Psoas muscle (tissue), 8 donors: Measurements from ENCODE around the gene ALDH1A1. TPM values are rescaled to one million over a fixed set of nuclear protein-coding genes. Genes with fewer than 3 reads are reported as not detected.

ENCODE experiments used
- ATAC-seq, 4 donors: fragments of 200-7000 bp; cut with Tn5 transposase; one replicate each; pipeline ENCODE4 v1.9.1; 2020; ENCODE audit warnings: moderate library complexity in 3 of 4, mild to moderate bottlenecking in 2 of 4
- DNase-seq, 2 donors: peaks; one replicate each; pipeline ENCODE4 v3.0.0-alpha.2; 2020
- H3K27ac ChIP-seq: fragments of 200-600 bp; one replicate; pipeline ENCODE4 v1.8.0; 2022
- H3K27me3 ChIP-seq, 3 donors: fragments of 200-600 bp in 1 of 3; one replicate each; pipeline versions ENCODE4 v1.6.1 to v1.8.0; 2013 to 2022; ENCODE audit warnings: low read length in 2 of 3, mild to moderate bottlenecking in 2 of 3, moderate library complexity in 1 of 3; ENCODE audit not compliant: insufficient read depth in 3 of 3
- H3K36me3 ChIP-seq, 2 donors: fragments of 200-600 bp in 1 of 2; one replicate each; pipeline versions ENCODE4 v1.6.1 to v1.8.0; 2013 to 2022; ENCODE audit warnings: low read depth in 1 of 2, mild to moderate bottlenecking in 1 of 2, moderate library complexity in 1 of 2; ENCODE audit not compliant: insufficient read depth in 1 of 2
- H3K4me1 ChIP-seq: fragments of 200-600 bp; one replicate; pipeline ENCODE4 v1.8.0; 2022
- H3K4me3 ChIP-seq: fragments of 200-600 bp; one replicate; pipeline ENCODE4 v1.8.0; 2022; ENCODE audit warnings: mild to moderate bottlenecking
- H3K9me3 ChIP-seq: fragments of 200-600 bp; one replicate; pipeline ENCODE4 v1.8.0; 2022
- WGBS, 3 donors: extraction: QIAGEN DNeasy Blood & Tissue Kit; methylation state at CpG; one replicate each; pipeline versions ENCODE4 v1.1.6 to v1.1.7; 2013; 5-methylcytosine and 5-hydroxymethylcytosine counted together
- intact Hi-C, 2 donors: fragments of 100-400 bp; cut with DNase I; formaldehyde crosslinking; loops; one replicate each; pipeline versions ENCODE4 v1.11.0 to v1.14.2; 2022
- polyA plus RNA-seq, 3 donors: library from polyadenylated mRNA; stranded (reverse); fragments of 200-250 nt; gene quantifications; one replicate each; pipeline ENCODE4 v1.2.3, GENCODE V29; 2013
- total RNA-seq, 4 donors: library from RNA; stranded (reverse); fragmentation: NEBNext Ultra II Directional in 2 of 4; extraction: Animal tissue kit (Norgen Biotek cat#: 25700) in 2 of 4; gene quantifications; one replicate each; pipeline versions ENCODE4 v1.2.1 to v1.2.4, GENCODE V29; 2021 to 2023
- TF ChIP-seq, protein P1 (sequence below): fragments of 200-600 bp; IDR thresholded peaks from one replicate; pipeline ENCODE4 v1.8.0; 2022; ENCODE audit warnings: antibody characterized with exemption
- donor health status: healthy with polysubstance abuse.
- donor health status: DM: no; HTN: no; CAD: no; lungs with moderate emphysema.
- donor health status: Bipolar disorder and iron deficiency.
- donor health status: healthy.
- donor health status: DM: yes; HTN: yes; CAD: no.
- donor health status: DM: no; HTN: no; CAD: no.
- donor health status: DM: no; HTN: no; CAD: no.
- donor health status: DM: yes; HTN: yes; CAD: no.

Gene ALDH1A1
- total and polyA plus RNA-seq, 7 donors: 7.0 to 57.0 (median 21.0) TPM

DNA sequence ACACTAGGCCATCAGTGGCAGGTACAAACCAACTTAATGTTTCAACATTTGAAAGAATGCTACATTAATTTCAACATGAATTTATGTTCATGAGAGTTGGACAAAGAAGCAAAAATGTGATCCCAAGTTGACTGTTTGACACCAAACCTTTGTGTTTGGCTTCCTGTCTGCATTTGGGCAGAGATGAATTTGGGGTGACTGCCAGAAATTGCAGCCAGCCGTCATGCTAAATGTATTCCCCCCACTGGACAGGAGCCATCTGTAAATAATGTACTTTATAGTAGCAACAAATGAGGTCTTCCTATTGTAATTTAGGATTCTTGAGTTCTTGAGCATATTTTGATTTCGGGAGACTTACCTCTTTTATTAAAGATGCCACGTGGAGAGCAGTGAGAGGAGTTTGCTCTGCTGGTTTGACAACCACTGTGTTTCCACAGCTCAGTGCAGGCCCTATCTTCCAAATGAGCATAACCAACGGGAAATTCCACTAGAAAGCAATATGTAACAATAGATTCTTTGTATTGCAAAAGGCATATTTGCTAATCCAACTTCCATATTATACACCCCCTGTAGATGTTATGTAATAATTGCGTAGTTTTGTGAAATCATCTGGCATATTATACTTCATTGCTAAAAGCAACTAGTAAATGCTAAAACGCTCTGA is 27.6 kb downstream of the ALDH1A1 start:
- TF ChIP-seq, protein P1, sequence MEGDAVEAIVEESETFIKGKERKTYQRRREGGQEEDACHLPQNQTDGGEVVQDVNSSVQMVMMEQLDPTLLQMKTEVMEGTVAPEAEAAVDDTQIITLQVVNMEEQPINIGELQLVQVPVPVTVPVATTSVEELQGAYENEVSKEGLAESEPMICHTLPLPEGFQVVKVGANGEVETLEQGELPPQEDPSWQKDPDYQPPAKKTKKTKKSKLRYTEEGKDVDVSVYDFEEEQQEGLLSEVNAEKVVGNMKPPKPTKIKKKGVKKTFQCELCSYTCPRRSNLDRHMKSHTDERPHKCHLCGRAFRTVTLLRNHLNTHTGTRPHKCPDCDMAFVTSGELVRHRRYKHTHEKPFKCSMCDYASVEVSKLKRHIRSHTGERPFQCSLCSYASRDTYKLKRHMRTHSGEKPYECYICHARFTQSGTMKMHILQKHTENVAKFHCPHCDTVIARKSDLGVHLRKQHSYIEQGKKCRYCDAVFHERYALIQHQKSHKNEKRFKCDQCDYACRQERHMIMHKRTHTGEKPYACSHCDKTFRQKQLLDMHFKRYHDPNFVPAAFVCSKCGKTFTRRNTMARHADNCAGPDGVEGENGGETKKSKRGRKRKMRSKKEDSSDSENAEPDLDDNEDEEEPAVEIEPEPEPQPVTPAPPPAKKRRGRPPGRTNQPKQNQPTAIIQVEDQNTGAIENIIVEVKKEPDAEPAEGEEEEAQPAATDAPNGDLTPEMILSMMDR: no peak
- H3K9me3 ChIP-seq: no peaks in the 10 kb centered on the region
- DNase-seq (no peak), ATAC-seq (no peak)
- H3K4me1 ChIP-seq: no peaks in the 10 kb centered on the region
- H3K4me3 ChIP-seq: no peak overlapping the region
- intact Hi-C loops: loop anchor here in 1 of 2 donors (5.0 kb wide), 1 partner anchor 33 kb away; no protein-coding TSS in a partner anchor
- H3K27ac ChIP-seq: no peak overlapping the region
- H3K36me3 ChIP-seq: peaks cover 0 to 65% of the 10 kb centered on the region in 2 donors
- no peaks in the 10 kb centered on the region for H3K27me3 ChIP-seq
- 35 to 49% (median 40%) methylated on average over 6 of the region's 6 CpGs for WGBS, 3 donors

DNA sequence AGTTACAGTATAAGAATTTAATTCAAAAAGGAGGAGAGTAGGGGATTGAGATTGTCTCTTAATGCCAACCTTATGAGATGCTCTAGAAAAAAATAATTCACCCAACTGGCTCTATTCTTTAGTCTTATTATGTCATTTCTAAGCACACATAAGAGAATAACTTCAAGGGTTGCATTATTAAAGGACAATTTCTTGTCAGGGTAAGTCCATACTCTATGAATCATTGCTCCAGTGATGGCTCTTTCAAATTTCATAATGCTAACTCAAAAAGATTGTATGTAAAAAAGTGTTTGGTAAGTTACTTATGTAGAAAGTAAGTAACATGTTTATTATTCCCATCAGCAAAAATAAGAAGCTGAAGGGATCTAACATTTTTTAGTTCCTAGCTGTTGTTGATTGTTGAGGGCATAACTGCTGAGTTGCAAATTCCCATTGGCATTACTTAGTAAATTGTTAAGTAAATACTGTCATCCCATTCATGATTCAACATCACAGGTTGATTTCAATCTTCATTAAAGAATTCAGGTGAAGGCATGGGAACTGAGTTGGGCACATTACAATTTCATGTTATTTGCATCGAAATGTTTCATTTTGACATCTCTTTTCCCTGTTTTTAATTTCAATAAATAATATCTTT is 28.6 kb downstream of the ALDH1A1 start:
- DNase-seq (no peak), ATAC-seq (no peak)
- 96 to 98% (median 96%) methylated on average over 1 of the region's 1 CpG for WGBS, 3 donors
- no peaks in the 10 kb centered on the region for H3K4me1 ChIP-seq
- no peak overlapping the region for H3K4me3 ChIP-seq
- no peak overlapping the region for H3K27ac ChIP-seq
- H3K9me3 ChIP-seq: no peaks in the 10 kb centered on the region
- H3K27me3 ChIP-seq: no peaks in the 10 kb centered on the region
- H3K36me3 ChIP-seq: peaks cover 0 to 64% of the 10 kb centered on the region in 2 donors
- TF ChIP-seq, protein P1: no peak
- intact Hi-C loops: no loop called here

DNA sequence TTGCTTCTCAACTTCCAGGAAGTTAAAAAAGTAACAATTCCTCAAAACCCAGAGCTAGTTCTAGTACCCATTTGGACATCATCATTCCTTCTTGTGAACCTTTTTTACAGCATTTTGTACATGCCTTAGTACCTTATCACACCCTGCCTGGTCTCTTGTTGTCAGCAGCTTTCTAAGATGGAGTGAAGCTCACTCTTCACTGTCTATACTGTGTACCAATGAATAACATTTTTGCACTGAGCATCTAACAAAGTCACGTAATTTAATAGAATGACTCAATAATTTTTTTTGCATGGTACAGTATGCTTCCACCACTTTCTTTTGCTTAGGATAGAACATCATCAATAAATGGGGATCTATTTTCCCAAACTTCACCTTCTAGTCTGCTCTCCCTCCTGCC is 29.8 kb downstream of the ALDH1A1 start:
- 89 to 97% (median 93%) methylated on average over 1 of the region's 1 CpG for WGBS, 3 donors
- peaks cover 0 to 61% of the 10 kb centered on the region in 2 donors for H3K36me3 ChIP-seq
- TF ChIP-seq, protein P1: no peak
- H3K27ac ChIP-seq: no peak overlapping the region
- H3K4me1 ChIP-seq: no peaks in the 10 kb centered on the region
- no peak overlapping the region for H3K4me3 ChIP-seq
- no peaks in the 10 kb centered on the region for H3K9me3 ChIP-seq
- no peaks in the 10 kb centered on the region for H3K27me3 ChIP-seq
- no peak for ATAC-seq
- intact Hi-C loops: no loop called here
- DNase-seq: no peak

DNA sequence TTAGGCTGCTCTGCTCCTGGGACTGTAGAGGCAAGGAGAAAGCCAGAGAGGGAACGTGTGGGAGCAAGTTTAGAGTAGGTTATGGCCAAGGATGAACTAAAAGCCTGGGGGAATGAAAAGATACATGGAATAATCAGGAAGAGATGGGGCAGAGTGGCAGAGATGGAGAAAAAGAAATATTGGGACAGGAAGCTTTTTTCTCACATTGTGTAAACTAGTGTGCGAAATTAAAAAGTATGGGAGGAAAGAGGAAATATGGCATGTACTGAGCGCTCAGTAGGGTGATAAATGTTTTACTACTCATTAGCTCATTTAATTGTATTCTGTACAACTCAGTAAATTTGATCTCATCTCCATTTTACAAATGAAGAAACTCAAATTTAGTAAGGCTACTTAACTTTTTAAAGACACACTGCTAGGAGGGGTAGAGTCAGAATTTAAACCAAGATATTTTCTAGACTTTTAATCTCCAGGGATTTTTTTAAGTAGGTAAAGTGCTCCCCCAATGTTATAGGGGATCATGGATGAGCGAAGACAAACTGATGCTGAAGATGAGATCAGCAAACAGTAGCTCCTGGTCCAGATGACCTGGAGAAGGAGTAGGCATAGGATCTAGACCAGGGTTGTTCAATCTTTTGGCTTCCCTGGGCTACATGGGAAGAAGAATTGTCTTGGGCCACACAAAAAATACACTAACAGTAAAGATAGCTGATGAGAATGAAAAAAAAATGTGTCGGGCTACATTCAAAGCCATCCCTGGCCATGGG is 30.8 kb downstream of the ALDH1A1 start:
- no peaks in the 10 kb centered on the region for H3K9me3 ChIP-seq
- DNase-seq (no peak), ATAC-seq (no peak)
- intact Hi-C loops: no loop called here
- no peaks in the 10 kb centered on the region for H3K4me1 ChIP-seq
- H3K27me3 ChIP-seq: no peaks in the 10 kb centered on the region
- 96 to 97% (median 96%) methylated on average over 5 of the region's 5 CpGs for WGBS, 3 donors
- H3K4me3 ChIP-seq: no peak overlapping the region
- TF ChIP-seq, protein P1: no peak
- no peak overlapping the region for H3K27ac ChIP-seq
- peaks cover 0 to 64% of the 10 kb centered on the region in 2 donors for H3K36me3 ChIP-seq
